ENCODE results near the gene ENO1.

DNA sequence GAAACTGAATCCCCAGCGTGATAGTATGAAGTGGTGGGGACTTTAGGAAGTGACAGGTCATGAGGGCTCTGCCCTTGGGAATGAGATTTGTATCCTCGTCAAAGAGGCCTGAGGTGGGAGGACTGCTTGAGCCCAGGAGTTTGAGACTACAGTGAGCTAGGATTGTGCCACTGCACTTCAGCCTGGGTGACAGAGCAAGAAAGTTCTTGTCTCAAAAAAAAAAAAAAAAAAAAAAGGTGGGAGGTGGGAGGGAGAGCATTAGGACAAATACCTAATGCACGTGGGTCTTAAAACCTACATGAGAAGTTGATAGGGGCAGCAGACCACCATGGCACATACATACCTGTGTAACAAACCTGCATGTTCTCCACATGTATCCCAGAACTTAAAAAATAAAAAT, 37.1 kb downstream of the ENO1 start:
- TF ChIP-seq PHF8 (conservative IDR thresholded peaks at IDR 0.05; ENCODE audit: low read depth, low read length) (no peak), POLR2A (IDR thresholded peaks at IDR 0.05; ENCODE audit: control extremely low read depth in 1 of 2, low read depth in 2 of 2, low read length in 2 of 2) (no peak), EZH2 (IDR thresholded peaks at IDR 0.05; ENCODE audit: low read depth, low read length, severe bottlenecking) (no peak), POLR2AphosphoS5 (IDR thresholded peaks at IDR 0.05; ENCODE audit: low read depth, low read length) (no peak), TAF1 (IDR thresholded peaks at IDR 0.05; ENCODE audit: low read depth, low read length) (no peak), MAFK (IDR thresholded peaks at IDR 0.05; ENCODE audit: low read depth, low read length) (no peak), SRF (IDR thresholded peaks at IDR 0.05; ENCODE audit: low read depth, low read length) (no peak)

All from H1 (cell line).